BJ (cell line): ENCODE measurements around the gene HTRA3. TPM values are rescaled to one million over a fixed set of nuclear protein-coding genes. Genes with fewer than 3 reads are reported as not detected.

Experiments used
- CTCF ChIA-PET: fragments of 350-600 bp; formaldehyde crosslinking; extraction: SDS; loops from one replicate; lab custom pipeline; 2021; ENCODE audit warnings: antibody characterized with exemption, inconsistent platforms; lab: Yijun Ruan, JAX
- POLR2A ChIA-PET: fragments of 300-600 bp; sonication (Branson Sonifier 250); formaldehyde crosslinking; extraction: SDS; loops from one replicate; lab custom pipeline; 2021; ENCODE audit warnings: antibody characterized with exemption; lab: Charles Lee
- DNase-seq: peaks from one replicate; pipeline ENCODE4 v3.0.0-alpha.2; 2011; ENCODE audit warnings: low read depth
- H3K27me3 ChIP-seq: 2 replicates; pipeline ENCODE4 v1.6.0; 2011; ENCODE audit warnings: low read length; ENCODE audit not compliant: control insufficient read depth, insufficient read depth
- H3K36me3 ChIP-seq: 2 replicates; pipeline ENCODE4 v1.5.1; 2011; ENCODE audit warnings: low read length; ENCODE audit not compliant: control insufficient read depth, insufficient read depth
- H3K4me3 ChIP-seq: 2 replicates; pipeline ENCODE4 v1.5.1; 2011; ENCODE audit warnings: low read depth, mild to moderate bottlenecking, control low read depth, low read length
- polyA plus RNA-seq: library from polyadenylated mRNA; depleted of rRNA; stranded (reverse); fragments of >200 nt; gene quantifications from 2 replicates; pipeline ENCODE4 v1.2.3, GENCODE V29; 2011
- TF ChIP-seq, protein P1 (sequence below): IDR thresholded peaks from 2 replicates; pipeline ENCODE4 v1.5.1; 2011; ENCODE audit warnings: low read depth, mild to moderate bottlenecking, control low read depth, inconsistent platforms, low read length, moderate library complexity; ENCODE audit not compliant: insufficient read depth

HTRA3 gene
- polyA plus RNA-seq, 1 experiment = 5.7 TPM

DNA sequence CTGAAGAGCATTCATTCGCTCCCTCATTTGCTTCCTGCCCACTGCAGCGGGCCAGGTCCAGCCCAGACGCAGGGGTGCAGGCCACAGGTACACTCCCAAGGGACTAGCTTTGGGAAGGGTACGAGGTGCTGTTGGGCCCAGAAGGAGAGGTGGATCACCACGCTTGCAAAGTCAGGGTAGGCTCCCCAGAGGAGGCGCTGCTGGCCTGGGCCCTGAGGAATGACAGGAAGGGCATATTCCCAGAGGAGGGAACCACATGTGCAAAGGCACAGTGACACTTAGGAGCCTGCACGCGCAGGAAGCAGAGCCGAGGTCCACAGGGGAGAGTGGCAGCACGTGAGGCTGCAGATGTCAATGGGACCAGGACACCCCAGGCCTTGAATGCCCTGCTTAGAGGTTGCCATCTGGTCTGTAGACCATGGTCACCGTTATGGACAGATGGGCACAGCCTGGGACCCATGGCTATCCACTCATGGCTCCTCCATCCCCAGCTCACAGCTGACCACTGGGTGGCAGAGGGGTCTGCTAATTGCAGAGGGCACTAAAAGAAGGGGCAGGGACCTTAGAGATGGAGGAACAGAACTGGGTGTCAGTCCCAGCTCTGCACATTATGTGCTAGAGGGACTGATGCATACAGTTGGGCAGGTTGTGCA is 7.9 kb downstream of the HTRA3 start:
- Histone ChIP-seq H3K27me3 (no peaks in the 10 kb centered on the region), H3K4me3 (no peak overlapping the region), H3K36me3 (no peaks in the 10 kb centered on the region)
- TF ChIP-seq, protein P1, sequence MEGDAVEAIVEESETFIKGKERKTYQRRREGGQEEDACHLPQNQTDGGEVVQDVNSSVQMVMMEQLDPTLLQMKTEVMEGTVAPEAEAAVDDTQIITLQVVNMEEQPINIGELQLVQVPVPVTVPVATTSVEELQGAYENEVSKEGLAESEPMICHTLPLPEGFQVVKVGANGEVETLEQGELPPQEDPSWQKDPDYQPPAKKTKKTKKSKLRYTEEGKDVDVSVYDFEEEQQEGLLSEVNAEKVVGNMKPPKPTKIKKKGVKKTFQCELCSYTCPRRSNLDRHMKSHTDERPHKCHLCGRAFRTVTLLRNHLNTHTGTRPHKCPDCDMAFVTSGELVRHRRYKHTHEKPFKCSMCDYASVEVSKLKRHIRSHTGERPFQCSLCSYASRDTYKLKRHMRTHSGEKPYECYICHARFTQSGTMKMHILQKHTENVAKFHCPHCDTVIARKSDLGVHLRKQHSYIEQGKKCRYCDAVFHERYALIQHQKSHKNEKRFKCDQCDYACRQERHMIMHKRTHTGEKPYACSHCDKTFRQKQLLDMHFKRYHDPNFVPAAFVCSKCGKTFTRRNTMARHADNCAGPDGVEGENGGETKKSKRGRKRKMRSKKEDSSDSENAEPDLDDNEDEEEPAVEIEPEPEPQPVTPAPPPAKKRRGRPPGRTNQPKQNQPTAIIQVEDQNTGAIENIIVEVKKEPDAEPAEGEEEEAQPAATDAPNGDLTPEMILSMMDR = no peak
- no peak for DNase-seq
- ChIA-PET POLR2A (no interaction called here), CTCF (interaction anchor here (0.9 to 3.2 kb wide), 7 partner anchors 8 to 126 kb away, joined by 3 to 11 read pairs (median 4); partner anchors contain the start of gene HTRA3)

DNA sequence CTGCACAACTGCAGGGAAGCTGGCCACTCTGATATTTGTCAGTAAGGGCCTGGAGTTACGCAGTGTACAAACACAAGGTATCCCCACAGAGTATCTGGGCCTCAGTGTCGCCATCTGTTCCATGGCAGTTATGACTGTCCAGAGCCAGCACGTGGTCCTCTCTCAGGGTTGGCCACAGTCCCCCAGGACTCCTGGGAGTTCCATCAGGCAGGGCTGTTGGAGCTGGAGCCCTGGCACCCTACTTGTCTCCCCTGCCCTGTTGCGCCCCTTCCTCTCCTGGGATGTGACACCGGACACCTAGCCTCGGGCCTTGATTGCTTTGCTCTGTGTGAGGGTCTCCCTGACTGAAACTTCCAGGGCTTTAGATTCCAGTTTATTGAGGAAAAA is 8.4 kb downstream of the HTRA3 start:
- Histone ChIP-seq H3K4me3 (no peak overlapping the region), H3K36me3 (no peaks in the 10 kb centered on the region), H3K27me3 (no peaks in the 10 kb centered on the region)
- CTCF ChIA-PET = interaction anchor here (0.9 to 1.6 kb wide), 3 partner anchors 8 to 125 kb away, joined by 3 to 8 read pairs (median 4); partner anchors contain the start of gene HTRA3
- POLR2A ChIA-PET = no interaction called here
- TF ChIP-seq, protein P1 = no peak
- DNase-seq = no peak

DNA sequence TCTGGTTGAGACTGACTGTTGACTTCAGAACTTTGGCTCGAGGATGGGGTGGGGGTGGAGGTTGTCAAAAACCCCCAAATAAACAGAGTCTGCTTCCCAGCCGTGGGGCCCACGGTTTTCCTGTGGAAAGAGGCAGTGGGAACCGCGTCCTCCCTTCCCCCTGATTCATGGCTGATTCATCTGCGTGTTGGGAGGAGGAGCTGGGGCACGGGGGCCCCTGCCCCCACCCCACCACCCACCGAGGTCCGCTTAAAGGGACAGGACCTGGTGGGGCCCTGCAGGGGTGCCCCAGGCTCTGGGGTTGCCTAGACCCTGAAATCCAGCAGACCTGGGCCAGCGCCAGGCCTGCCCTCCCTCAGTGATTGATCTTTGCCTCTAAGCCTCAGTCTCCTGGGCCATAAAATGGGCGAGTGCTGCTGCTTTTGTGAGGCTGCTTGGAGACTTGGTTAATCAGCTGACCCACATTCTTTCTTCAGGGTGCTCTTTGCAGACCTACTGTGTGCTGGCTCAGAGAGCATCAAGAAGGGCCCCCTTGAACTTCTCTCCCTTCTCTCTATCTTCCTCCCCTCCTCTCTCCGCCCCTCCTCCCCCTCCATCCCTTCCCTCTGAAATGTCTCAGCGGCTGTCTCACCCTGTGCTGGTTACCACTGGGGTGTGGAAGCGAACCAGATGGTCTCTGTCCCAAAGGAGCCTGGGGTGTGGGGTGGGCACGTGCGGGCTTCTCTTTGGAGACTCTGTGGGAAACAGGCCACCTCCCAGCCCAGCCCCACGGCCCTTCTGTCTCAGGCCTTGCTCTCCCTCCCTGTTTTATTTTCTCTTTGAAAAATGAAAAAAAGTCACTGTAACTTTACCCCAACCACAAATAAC is 9.1 kb downstream of the HTRA3 start:
- peak; percentile 59 for DNase-seq
- POLR2A ChIA-PET = no interaction called here
- Histone ChIP-seq H3K27me3 (no peaks in the 10 kb centered on the region), H3K36me3 (no peaks in the 10 kb centered on the region), H3K4me3 (no peak overlapping the region)
- TF ChIP-seq, protein P1 = no peak
- CTCF ChIA-PET = interaction anchor here (0.5 to 1.6 kb wide), 6 partner anchors 9 to 124 kb away, joined by 3 to 8 read pairs (median 4); partner anchors contain the start of gene HTRA3

DNA sequence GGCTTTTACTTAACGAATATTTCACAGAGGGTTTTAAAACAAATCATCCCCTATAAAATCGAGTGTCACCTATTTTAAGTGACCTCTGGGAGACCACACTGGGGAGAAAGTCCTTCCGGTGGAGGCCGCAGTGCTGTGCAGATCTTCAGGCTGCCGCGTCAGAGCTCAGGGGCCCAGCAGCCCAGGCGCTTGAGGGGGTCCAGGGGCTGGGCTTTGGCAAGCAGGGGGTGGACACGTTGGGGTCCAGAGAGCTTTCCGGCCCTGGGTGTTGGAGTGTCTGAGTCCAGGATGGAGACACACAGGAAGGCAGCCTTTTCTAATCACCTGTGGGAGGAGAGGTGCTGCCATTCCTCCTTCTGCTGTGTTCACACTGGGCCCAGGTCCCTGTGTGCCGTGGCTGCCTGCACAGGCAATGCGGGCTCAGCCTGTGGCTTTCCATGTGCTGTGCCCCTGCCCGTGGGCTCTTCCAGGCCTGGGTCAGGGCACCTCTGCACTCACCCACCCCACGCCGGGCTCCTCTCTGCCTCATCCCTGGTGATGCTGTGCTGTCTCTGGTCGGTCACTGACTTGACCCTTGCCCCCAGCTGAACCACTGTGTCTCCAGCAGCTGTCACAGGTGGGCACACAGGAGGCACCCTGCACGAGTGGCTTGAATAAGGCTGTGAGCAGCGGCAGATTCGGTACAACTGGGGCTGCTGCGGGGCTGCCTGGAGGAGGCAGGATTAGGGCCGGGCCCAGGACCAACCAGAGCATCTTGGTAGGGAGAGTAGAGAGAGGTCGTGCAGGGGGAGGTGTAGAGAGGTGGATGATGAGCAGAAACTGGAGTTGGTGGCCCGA is 10.0 kb downstream of the HTRA3 start:
- Histone ChIP-seq H3K36me3 (no peaks in the 10 kb centered on the region), H3K4me3 (no peak overlapping the region), H3K27me3 (no peaks in the 10 kb centered on the region)
- DNase-seq = no peak
- ChIA-PET POLR2A (no interaction called here), CTCF (interaction anchor here (0.5 to 1.5 kb wide), 2 partner anchors 26 to 115 kb away, joined by 3 to 4 read pairs; no protein-coding TSS in a partner anchor)
- TF ChIP-seq, protein P1 = no peak
